ENCODE results near the gene MRPS23. TPM values are rescaled to one million over a fixed set of nuclear protein-coding genes. Genes with fewer than 3 reads are reported as not detected.
A peak's percentile ranks its signal among the peaks of the same experiment; 100 is the strongest.

MRPS23 gene
- total and polyA plus RNA-seq, 4 donors: 15.7 to 44.9 (median 31.6) TPM

DNA sequence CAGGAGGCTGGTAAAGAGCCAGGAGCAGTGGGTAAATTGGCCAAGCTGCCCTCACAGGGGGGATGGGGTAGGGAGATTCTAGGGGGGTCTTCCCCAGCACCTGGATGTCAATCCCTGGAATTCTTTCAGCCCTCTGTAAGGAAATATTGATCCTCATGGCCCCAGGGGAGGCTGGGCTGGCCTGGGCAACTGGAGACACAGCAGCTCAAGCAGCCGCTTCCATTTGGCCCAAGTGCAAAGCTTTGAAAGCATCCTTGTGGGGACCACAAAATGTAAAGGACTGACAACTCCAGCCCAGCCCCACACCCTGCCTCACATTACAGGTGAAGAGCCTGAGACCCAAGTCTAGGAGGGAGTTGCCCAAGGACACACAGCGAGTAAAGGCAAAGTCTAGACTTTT, 39.4 kb upstream of the MRPS23 start:
- TF ChIP-seq, protein P1, sequence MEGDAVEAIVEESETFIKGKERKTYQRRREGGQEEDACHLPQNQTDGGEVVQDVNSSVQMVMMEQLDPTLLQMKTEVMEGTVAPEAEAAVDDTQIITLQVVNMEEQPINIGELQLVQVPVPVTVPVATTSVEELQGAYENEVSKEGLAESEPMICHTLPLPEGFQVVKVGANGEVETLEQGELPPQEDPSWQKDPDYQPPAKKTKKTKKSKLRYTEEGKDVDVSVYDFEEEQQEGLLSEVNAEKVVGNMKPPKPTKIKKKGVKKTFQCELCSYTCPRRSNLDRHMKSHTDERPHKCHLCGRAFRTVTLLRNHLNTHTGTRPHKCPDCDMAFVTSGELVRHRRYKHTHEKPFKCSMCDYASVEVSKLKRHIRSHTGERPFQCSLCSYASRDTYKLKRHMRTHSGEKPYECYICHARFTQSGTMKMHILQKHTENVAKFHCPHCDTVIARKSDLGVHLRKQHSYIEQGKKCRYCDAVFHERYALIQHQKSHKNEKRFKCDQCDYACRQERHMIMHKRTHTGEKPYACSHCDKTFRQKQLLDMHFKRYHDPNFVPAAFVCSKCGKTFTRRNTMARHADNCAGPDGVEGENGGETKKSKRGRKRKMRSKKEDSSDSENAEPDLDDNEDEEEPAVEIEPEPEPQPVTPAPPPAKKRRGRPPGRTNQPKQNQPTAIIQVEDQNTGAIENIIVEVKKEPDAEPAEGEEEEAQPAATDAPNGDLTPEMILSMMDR (IDR thresholded peaks at IDR 0.05; ENCODE audit: control extremely low read depth, extremely low read depth): no peak
- no peak for DNase-seq
- no peaks in the 10 kb centered on the region for H3K9me3 ChIP-seq (ENCODE audit: control insufficient read depth in 4 of 4, insufficient read depth in 3 of 4, low read length in 3 of 4)
- H3K27me3 ChIP-seq (ENCODE audit: control insufficient read depth in 3 of 3, insufficient read depth in 3 of 3, low read length in 2 of 3): no peaks in the 10 kb centered on the region
- no peak overlapping the region for H3K4me3 ChIP-seq
- WGBS, 2 donors: 96 to 100% methylated on average over 2 of the region's 2 CpGs
- peaks cover 15 to 32% (median 20%) of the 10 kb centered on the region in 5 donors for H3K4me1 ChIP-seq (ENCODE audit: control insufficient read depth in 5 of 5, insufficient read depth in 5 of 5, low read length in 5 of 5)
- H3K36me3 ChIP-seq (ENCODE audit: control insufficient read depth in 4 of 4, insufficient read depth in 4 of 4, low read length in 4 of 4): peaks cover 0 to 8% (median 7%) of the 10 kb centered on the region in 4 donors
- H3K9ac ChIP-seq (ENCODE audit: insufficient read depth in 1 of 2, low read length in 2 of 2): no peak overlapping the region
- peak overlapping the region; percentile 8 to 98 for H3K27ac ChIP-seq (ENCODE audit: low read depth in 1 of 2, low read length in 1 of 2)
- ATAC-seq (ENCODE audit: insufficient read depth, low FRiP score): no peak

DNA sequence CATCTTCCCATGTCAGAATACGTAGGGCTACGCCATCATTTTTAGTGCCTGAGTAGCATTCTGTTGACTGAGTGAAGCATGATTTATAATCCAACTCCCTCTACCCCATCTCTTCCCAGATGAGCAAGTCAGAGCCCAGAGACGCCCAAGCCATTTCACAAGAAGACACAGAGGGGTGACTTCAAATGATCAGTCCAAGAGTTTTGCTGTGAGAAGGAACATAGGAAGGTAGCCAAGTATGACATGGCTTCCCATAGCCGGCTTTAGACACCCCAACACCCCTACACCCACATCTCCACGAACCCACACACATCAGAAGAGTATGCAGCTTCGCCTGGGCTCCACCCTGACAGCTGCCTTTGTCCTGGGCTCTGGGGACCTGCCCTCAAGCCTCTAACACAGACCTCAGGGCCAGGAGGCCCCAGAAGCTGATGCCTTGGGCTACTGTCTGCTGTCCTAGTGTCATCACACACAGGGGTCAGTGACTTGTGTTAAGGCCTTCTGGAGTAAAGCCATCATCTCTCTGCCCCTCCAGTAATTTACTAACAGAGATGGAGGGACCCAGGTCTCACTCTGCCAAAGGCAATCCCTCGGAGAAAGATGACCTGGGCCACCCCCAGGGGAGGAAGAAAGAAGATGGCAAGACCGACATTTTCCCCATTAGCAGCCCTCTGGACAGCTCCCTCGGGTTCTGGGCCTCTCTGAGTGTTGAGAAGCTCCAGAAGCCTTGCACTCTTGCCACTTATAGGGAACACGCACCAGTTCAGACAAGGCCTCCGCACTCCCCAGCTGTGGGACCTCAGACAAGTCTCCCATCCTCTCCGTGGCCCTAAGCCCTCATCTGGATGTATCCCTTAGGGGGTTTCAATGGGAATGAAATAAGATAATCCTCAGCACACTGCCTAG, 38.7 kb upstream of the MRPS23 start:
- peaks cover 0 to 10% (median 9%) of the 10 kb centered on the region in 4 donors for H3K36me3 ChIP-seq (ENCODE audit: control insufficient read depth in 4 of 4, insufficient read depth in 4 of 4, low read length in 4 of 4)
- ATAC-seq (ENCODE audit: insufficient read depth, low FRiP score): no peak
- H3K9me3 ChIP-seq (ENCODE audit: control insufficient read depth in 4 of 4, insufficient read depth in 3 of 4, low read length in 3 of 4): no peaks in the 10 kb centered on the region
- H3K9ac ChIP-seq (ENCODE audit: insufficient read depth in 1 of 2, low read length in 2 of 2): no peak overlapping the region
- TF ChIP-seq, protein P1 (IDR thresholded peaks at IDR 0.05; ENCODE audit: control extremely low read depth, extremely low read depth): no peak
- peaks cover 12 to 27% (median 20%) of the 10 kb centered on the region in 5 donors for H3K4me1 ChIP-seq (ENCODE audit: control insufficient read depth in 5 of 5, insufficient read depth in 5 of 5, low read length in 5 of 5)
- H3K27me3 ChIP-seq (ENCODE audit: control insufficient read depth in 3 of 3, insufficient read depth in 3 of 3, low read length in 2 of 3): no peaks in the 10 kb centered on the region
- 92 to 94% methylated on average over 12 of the region's 12 CpGs for WGBS, 2 donors
- peak overlapping the region in 1 of 2 donors; percentile 98 for H3K27ac ChIP-seq (ENCODE audit: low read depth in 1 of 2, low read length in 1 of 2)
- no peak for DNase-seq
- H3K4me3 ChIP-seq: no peak overlapping the region

DNA sequence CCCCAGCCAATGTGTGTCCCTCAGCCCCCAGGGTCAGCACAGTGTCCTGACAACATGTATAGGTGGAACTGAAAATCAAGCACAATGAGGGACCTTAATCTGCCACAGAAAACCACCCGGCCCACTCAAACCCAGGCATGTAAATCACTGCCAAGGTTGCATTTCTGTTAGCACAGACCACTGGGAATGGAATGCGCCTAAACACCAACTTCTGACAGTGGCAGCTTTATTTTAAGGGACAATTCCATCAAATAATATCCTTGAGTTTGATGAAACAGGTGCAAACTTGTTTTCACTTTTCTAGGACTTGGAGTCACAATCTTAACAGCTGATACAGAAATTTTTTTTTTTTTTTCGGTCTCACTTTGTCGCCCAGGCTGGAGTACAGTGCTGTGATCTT, 37.3 kb upstream of the MRPS23 start:
- H3K9me3 ChIP-seq (ENCODE audit: control insufficient read depth in 4 of 4, insufficient read depth in 3 of 4, low read length in 3 of 4): no peaks in the 10 kb centered on the region
- no peak for ATAC-seq (ENCODE audit: insufficient read depth, low FRiP score)
- peaks cover under 1 to 21% (median 19%) of the 10 kb centered on the region in 5 donors for H3K4me1 ChIP-seq (ENCODE audit: control insufficient read depth in 5 of 5, insufficient read depth in 5 of 5, low read length in 5 of 5)
- no peak for DNase-seq
- WGBS, 2 donors: 91 to 96% methylated on average over 4 of the region's 4 CpGs
- H3K4me3 ChIP-seq: no peak overlapping the region
- peaks cover 8 to 14% (median 10%) of the 10 kb centered on the region in 4 donors for H3K36me3 ChIP-seq (ENCODE audit: control insufficient read depth in 4 of 4, insufficient read depth in 4 of 4, low read length in 4 of 4)
- TF ChIP-seq, protein P1 (IDR thresholded peaks at IDR 0.05; ENCODE audit: control extremely low read depth, extremely low read depth): no peak
- H3K27me3 ChIP-seq (ENCODE audit: control insufficient read depth in 3 of 3, insufficient read depth in 3 of 3, low read length in 2 of 3): no peaks in the 10 kb centered on the region
- no peak overlapping the region for H3K9ac ChIP-seq (ENCODE audit: insufficient read depth in 1 of 2, low read length in 2 of 2)
- no peak overlapping the region for H3K27ac ChIP-seq (ENCODE audit: low read depth in 1 of 2, low read length in 1 of 2)
